HepG2 (cell line): ENCODE measurements around the gene ARHGDIA. TPM values are rescaled to one million over a fixed set of nuclear protein-coding genes. Genes with fewer than 3 reads are reported as not detected.

Experiments used
- ATAC-seq: fragments of 200-7000 bp; cut with Tn5 transposase; 3 replicates; pipeline ENCODE4 v1.9.1; 2020; ENCODE audit warnings: mild to moderate bottlenecking, moderate library complexity
- BruUV-seq: library from RNA; stranded (reverse); fragments of 400-500 nt; replicated peaks from 2 replicates; lab custom pipeline; 2021; lab: Mats Ljungman, UMichigan
- CTCF ChIA-PET: fragments of 300-600 bp; formaldehyde crosslinking; extraction: SDS; loops from one replicate; lab custom pipeline; 2021; ENCODE audit warnings: low total read pairs, inconsistent platforms, low intra/inter-chr PET ratio; lab: Yijun Ruan, JAX
- POLR2A ChIA-PET: fragments of 350-600 bp; sonication (Branson Sonifier 250); formaldehyde crosslinking; loops from one replicate; lab custom pipeline; 2020; ENCODE audit warnings: antibody characterized with exemption, inconsistent platforms; lab: Yijun Ruan, JAX
- DNase-seq: peaks from one replicate; pipeline ENCODE4 v3.0.0-alpha.2; 2015; ENCODE audit warnings: low spot score
- FAIRE-seq: peaks from 3 replicates; lab custom pipeline; 2011; peaks lifted over from hg19 to GRCh38; lab: Jason Lieb, UNC
- H2AFZ ChIP-seq: one replicate; pipeline ENCODE4 v1.6.1; 2011; ENCODE audit warnings: low read length, inconsistent platforms
- H3K27ac ChIP-seq: fragments of 300-600 bp; 3 replicates; pipeline ENCODE4 v1.8.0; 2011; ENCODE audit warnings: mixed run types, mild to moderate bottlenecking, mixed read lengths, low read length, inconsistent platforms; ENCODE audit not compliant: insufficient read depth; ENCODE audit errors: extremely low read length
- H3K27me3 ChIP-seq, 2 experiments: fragments of 200-600 bp in 1 of 2; 2 replicates in 1 of 2; 3 replicates in 1 of 2; pipeline versions ENCODE4 v1.6.0 to v1.8.0; 2011; ENCODE audit warnings: low read length in 2 of 2, mild to moderate bottlenecking in 2 of 2, moderate library complexity in 2 of 2, inconsistent platforms in 1 of 2; ENCODE audit not compliant: insufficient read depth in 2 of 2, control insufficient read depth in 1 of 2
- H3K36me3 ChIP-seq, 2 experiments: fragments of 200-600 bp in 1 of 2; replicated peaks in 1 of 2; 2 replicates in 1 of 2; 3 replicates in 1 of 2; pipeline versions ENCODE4 v1.5.1 to v1.8.0; 2011; ENCODE audit warnings: low read length in 2 of 2, inconsistent platforms in 1 of 2; ENCODE audit not compliant: insufficient read depth in 2 of 2, control insufficient read depth in 1 of 2
- H3K4me1 ChIP-seq: 2 replicates; pipeline ENCODE4 v1.5.1; 2012; ENCODE audit warnings: low read length, inconsistent platforms; ENCODE audit not compliant: insufficient read depth
- H3K4me2 ChIP-seq: 2 replicates; pipeline ENCODE4 v1.6.0; 2011; ENCODE audit warnings: low read depth, low read length, inconsistent platforms
- H3K4me3 ChIP-seq, 3 experiments: fragments of 200-600 bp in 1 of 3; sonication (generic), shearing (Covaris generic) in 1 of 3; replicated peaks in 1 of 3; 2 replicates each; pipeline ENCODE4 v1.5.1; 2011 to 2016; ENCODE audit warnings: low read length in 3 of 3, inconsistent platforms in 2 of 3, low read depth in 2 of 3, mild to moderate bottlenecking in 2 of 3, control low read depth in 1 of 3, mixed read lengths in 1 of 3; ENCODE audit not compliant: insufficient read depth in 1 of 3
- H3K79me2 ChIP-seq: one replicate; pipeline ENCODE4 v1.6.1; 2011; ENCODE audit warnings: low read length, inconsistent platforms; ENCODE audit not compliant: insufficient read depth
- H3K9ac ChIP-seq: 2 replicates; pipeline ENCODE4 v1.6.0; 2011; ENCODE audit warnings: mild to moderate bottlenecking, low read depth, low read length, inconsistent platforms; ENCODE audit not compliant: insufficient read depth
- H3K9me3 ChIP-seq: 2 replicates; pipeline ENCODE4 v1.5.1; 2012; ENCODE audit warnings: mild to moderate bottlenecking, low read length
- H4K20me1 ChIP-seq: 2 replicates; pipeline ENCODE4 v1.6.0; 2011; ENCODE audit warnings: inconsistent platforms, mild to moderate bottlenecking, low read length, moderate library complexity; ENCODE audit not compliant: insufficient read depth
- GFI1 ChIP-seq: sonication (generic); formaldehyde crosslinking; IDR thresholded peaks from 2 replicates; pipeline ENCODE4 v1.5.0; 2020; ENCODE audit warnings: missing genetic modification reagents, mild to moderate bottlenecking, borderline replicate concordance
- MED8 ChIP-seq: sonication (generic); formaldehyde crosslinking; IDR thresholded peaks from 2 replicates; pipeline ENCODE4 v1.8.1; 2023; ENCODE audit warnings: mild to moderate bottlenecking, missing genetic modification reagents; ENCODE audit not compliant: insufficient replicate concordance
- NRL ChIP-seq: sonication (generic); formaldehyde crosslinking; IDR thresholded peaks from 2 replicates; pipeline ENCODE4 v1.5.0; 2020; ENCODE audit warnings: missing genetic modification reagents, mild to moderate bottlenecking, moderate library complexity, borderline replicate concordance
- POLR2A ChIP-seq, 2 experiments: IDR thresholded peaks; 2 replicates each; pipeline ENCODE4 v1.6.1; 2011; ENCODE audit warnings: low read depth in 2 of 2, low read length in 2 of 2, mild to moderate bottlenecking in 1 of 2, moderate library complexity in 1 of 2; ENCODE audit not compliant: insufficient read depth in 1 of 2
- PPARG ChIP-seq: conservative IDR thresholded peaks from 2 replicates; pipeline ENCODE4 v1.6.1; 2016; ENCODE audit warnings: missing biosample characterization, missing genetic modification reagents
- RBFOX2 ChIP-seq: fragments of 200-400 bp; formaldehyde crosslinking; IDR thresholded peaks from 2 replicates; pipeline ENCODE4 v1.6.1; 2017; ENCODE audit warnings: low read depth, mild to moderate bottlenecking, low read length
- SRY ChIP-seq: sonication (generic); formaldehyde crosslinking; IDR thresholded peaks from 2 replicates; pipeline ENCODE4 v1.8.0; 2022; ENCODE audit warnings: mild to moderate bottlenecking, missing genetic modification reagents
- SSRP1 ChIP-seq: IDR thresholded peaks from 2 replicates; pipeline ENCODE4 v1.6.1; 2016; ENCODE audit warnings: control low read depth
- STAG1 ChIP-seq: sonication (generic); formaldehyde crosslinking; IDR thresholded peaks from 2 replicates; pipeline ENCODE4 v1.4.0; 2020; ENCODE audit warnings: missing genetic modification reagents
- ZBTB38 ChIP-seq: sonication (generic); formaldehyde crosslinking; IDR thresholded peaks from 2 replicates; pipeline ENCODE4 v1.5.1; 2020; ENCODE audit warnings: mild to moderate bottlenecking, missing genetic modification reagents
- ZBTB4 ChIP-seq: sonication (generic); formaldehyde crosslinking; IDR thresholded peaks from 2 replicates; pipeline ENCODE4 v1.4.0; 2020; ENCODE audit warnings: missing genetic modification reagents, mild to moderate bottlenecking, borderline replicate concordance
- ZC3H4 ChIP-seq: sonication (generic); formaldehyde crosslinking; IDR thresholded peaks from 2 replicates; pipeline ENCODE4 v1.4.0; 2020; ENCODE audit warnings: missing genetic modification reagents, borderline replicate concordance
- ZNF274 ChIP-seq: sonication (generic); formaldehyde crosslinking; IDR thresholded peaks from 2 replicates; pipeline ENCODE4 v1.5.1; 2020; ENCODE audit warnings: mild to moderate bottlenecking, missing genetic modification reagents
- ZNF510 ChIP-seq: sonication (generic); formaldehyde crosslinking; IDR thresholded peaks from 2 replicates; pipeline ENCODE4 v1.4.0; 2020; ENCODE audit warnings: low read depth, mild to moderate bottlenecking, missing genetic modification reagents
- WGBS: methylation state at CpG from one replicate; pipeline ENCODE4 v1.1.6; 2017; ENCODE audit warnings: low lambda C conversion rate; 5-methylcytosine and 5-hydroxymethylcytosine counted together
- in situ Hi-C: cut with HindIII; loops from 2 replicates; pipeline ENCODE4 v1.10.0; 2017; ENCODE audit warnings: low pct_unique_long_range_greater_than_20kb; ENCODE audit not compliant: extremely low pct_ligation_motif_present
- intact Hi-C: fragments of 100-400 bp; cut with micrococcal nuclease; formaldehyde crosslinking; loops from one replicate; pipeline ENCODE4 v1.10.0; 2022; ENCODE audit not compliant: unreplicated experiment
- polyA plus RNA-seq, 8 experiments: library from polyadenylated mRNA; depleted of rRNA in 3 of 8; stranded (reverse) in 7 of 8; unstranded in 1 of 8; fragments of >200 nt; fragmentation: Illumina TruSeq in 4 of 8; extraction: Trizol in 4 of 8; gene quantifications; 2 replicates each; pipeline versions ENCODE4 v1.2.1 to v1.2.3, GENCODE V29; 2011 to 2016; ENCODE audit warnings: low read depth in 4 of 8, missing spikeins in 1 of 8, mixed read lengths in 1 of 8; ENCODE audit not compliant: insufficient read depth in 1 of 8
- total RNA-seq, 5 experiments: library from RNA; depleted of rRNA; stranded (reverse); fragments of >200 nt; fragmentation: Illumina TruSeq; extraction: Trizol; gene quantifications; 2 replicates each; pipeline ENCODE4 v1.2.3, GENCODE V29; 2016; ENCODE audit warnings: low read depth in 1 of 5
- TF ChIP-seq, protein P1 (sequence below): sonication (generic); formaldehyde crosslinking; IDR thresholded peaks from 2 replicates; pipeline ENCODE4 v1.8.0; 2022; ENCODE audit warnings: mild to moderate bottlenecking, missing genetic modification reagents
- TF ChIP-seq, protein P2 (sequence below): sonication (generic); formaldehyde crosslinking; IDR thresholded peaks from 2 replicates; pipeline ENCODE4 v1.5.0; 2020; ENCODE audit warnings: mild to moderate bottlenecking, missing genetic modification reagents, moderate library complexity

Gene ARHGDIA
- total and polyA plus RNA-seq, 2 of the 13 experiments (the other 11 are each of a cell fraction or from before 2014, with no cell fraction given): 40.0 to 64.0 TPM

GRCh38 chr17:81854974-81855774, 16.0 kb downstream of the ARHGDIA start:
- no peaks in the 10 kb centered on the region; a peak in 1 of 5 replicates for H3K27me3 ChIP-seq
- intact Hi-C loops: no loop called here
- FAIRE-seq (no peak), ATAC-seq (peak; percentile 13), DNase-seq (no peak)
- H3K27ac ChIP-seq: no peak overlapping the region
- 94% methylated on average over 26 of the region's 29 CpGs for WGBS
- peaks cover 57% of the 10 kb centered on the region for H3K4me1 ChIP-seq
- ChIA-PET CTCF (no interaction called here), POLR2A (interaction anchor here (0.6 to 4.3 kb wide), 6 partner anchors 13 to 187 kb away, joined by 3 to 22 read pairs (median 4); partner anchors contain the start of genes MCRIP1 and PPP1R27)
- H3K79me2 ChIP-seq: peaks cover 63% of the 10 kb centered on the region
- H3K4me3 ChIP-seq: no peak overlapping the region
- H3K4me2 ChIP-seq: no peak overlapping the region
- in situ Hi-C loops: no loop called here
- H3K36me3 ChIP-seq: peaks cover 47 to 74% of the 10 kb centered on the region in 2 experiments
- peaks cover 32% of the 10 kb centered on the region for H4K20me1 ChIP-seq
- no peak overlapping the region for H3K9ac ChIP-seq
- BruUV-seq: no TSS peak
- H3K9me3 ChIP-seq: no peaks in the 10 kb centered on the region
- no peak overlapping the region for H2AFZ ChIP-seq
- no peak for TF ChIP-seq SRY (CRISPR knock-in tag)
- TF ChIP-seq POLR2A (IDR thresholded peaks at IDR 0.05; ENCODE audit: insufficient read depth in 1 of 2, low read depth in 2 of 2, low read length in 2 of 2): peak; percentile 46 to 56; a peak in 2 of 4 replicates
- 0 out of 2 replicates have a peak, but pooled peaks have one; percentile 41 for TF ChIP-seq NRL (CRISPR knock-in tag)
- TF ChIP-seq GFI1 (CRISPR knock-in tag): no peak
- TF ChIP-seq ZBTB4 (CRISPR knock-in tag): no peak
- TF ChIP-seq STAG1 (CRISPR knock-in tag): peak; percentile 53
- TF ChIP-seq RBFOX2: peak; percentile 81
- TF ChIP-seq PPARG (CRISPR knock-in tag): peak; percentile 67
- TF ChIP-seq MED8: no peak
- peak; percentile 72; the same call in 1 of the 2 replicates for TF ChIP-seq ZBTB38 (CRISPR knock-in tag)
- no peak for TF ChIP-seq SSRP1 (CRISPR knock-in tag)
- TF ChIP-seq, protein P1, sequence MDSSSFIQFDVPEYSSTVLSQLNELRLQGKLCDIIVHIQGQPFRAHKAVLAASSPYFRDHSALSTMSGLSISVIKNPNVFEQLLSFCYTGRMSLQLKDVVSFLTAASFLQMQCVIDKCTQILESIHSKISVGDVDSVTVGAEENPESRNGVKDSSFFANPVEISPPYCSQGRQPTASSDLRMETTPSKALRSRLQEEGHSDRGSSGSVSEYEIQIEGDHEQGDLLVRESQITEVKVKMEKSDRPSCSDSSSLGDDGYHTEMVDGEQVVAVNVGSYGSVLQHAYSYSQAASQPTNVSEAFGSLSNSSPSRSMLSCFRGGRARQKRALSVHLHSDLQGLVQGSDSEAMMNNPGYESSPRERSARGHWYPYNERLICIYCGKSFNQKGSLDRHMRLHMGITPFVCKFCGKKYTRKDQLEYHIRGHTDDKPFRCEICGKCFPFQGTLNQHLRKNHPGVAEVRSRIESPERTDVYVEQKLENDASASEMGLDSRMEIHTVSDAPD (CRISPR knock-in tag): peak; percentile 41; the same call in 1 of the 2 replicates
- TF ChIP-seq ZNF510 (CRISPR knock-in tag): no peak
- TF ChIP-seq ZC3H4 (CRISPR knock-in tag): 0 out of 2 replicates have a peak, but pooled peaks have one; percentile 28
- 0 out of 2 replicates have a peak, but pooled peaks have one; percentile 42 for TF ChIP-seq ZNF274 (CRISPR knock-in tag)
- TF ChIP-seq, protein P2, sequence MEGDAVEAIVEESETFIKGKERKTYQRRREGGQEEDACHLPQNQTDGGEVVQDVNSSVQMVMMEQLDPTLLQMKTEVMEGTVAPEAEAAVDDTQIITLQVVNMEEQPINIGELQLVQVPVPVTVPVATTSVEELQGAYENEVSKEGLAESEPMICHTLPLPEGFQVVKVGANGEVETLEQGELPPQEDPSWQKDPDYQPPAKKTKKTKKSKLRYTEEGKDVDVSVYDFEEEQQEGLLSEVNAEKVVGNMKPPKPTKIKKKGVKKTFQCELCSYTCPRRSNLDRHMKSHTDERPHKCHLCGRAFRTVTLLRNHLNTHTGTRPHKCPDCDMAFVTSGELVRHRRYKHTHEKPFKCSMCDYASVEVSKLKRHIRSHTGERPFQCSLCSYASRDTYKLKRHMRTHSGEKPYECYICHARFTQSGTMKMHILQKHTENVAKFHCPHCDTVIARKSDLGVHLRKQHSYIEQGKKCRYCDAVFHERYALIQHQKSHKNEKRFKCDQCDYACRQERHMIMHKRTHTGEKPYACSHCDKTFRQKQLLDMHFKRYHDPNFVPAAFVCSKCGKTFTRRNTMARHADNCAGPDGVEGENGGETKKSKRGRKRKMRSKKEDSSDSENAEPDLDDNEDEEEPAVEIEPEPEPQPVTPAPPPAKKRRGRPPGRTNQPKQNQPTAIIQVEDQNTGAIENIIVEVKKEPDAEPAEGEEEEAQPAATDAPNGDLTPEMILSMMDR: peak; percentile 56
